ENCODE measurements around the gene ZNF529.

ZNF529 gene

DNA sequence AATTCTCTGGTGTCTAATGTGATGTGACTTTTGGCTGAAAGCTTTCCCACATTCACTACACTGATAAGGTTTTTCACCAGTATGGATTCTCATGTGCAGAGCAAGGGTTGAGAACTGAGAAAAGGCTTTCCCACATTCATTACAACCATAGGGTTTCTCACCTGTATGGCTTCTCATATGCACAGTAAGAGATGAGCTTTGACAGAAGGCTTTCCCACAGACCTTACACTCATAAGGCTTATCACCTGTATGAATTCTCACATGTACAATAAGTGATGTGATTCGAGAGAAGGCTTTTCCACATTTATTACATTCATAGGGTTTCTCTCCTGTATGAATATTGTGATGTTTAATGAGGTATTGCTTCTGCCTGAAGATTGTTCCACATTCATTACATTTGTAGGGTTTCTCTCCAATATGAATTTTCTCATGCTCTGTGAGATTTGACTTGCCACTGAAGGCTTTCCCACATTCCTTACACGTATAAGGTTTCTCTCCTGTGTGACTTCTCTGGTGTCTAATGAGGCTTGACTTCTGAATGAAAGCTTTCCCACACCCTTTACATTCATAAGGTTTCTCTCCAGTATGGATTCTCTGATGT is 59.0 kb downstream of the ZNF529 start:
- no peak for DNase-seq (ENCODE audit: low read depth in 2 of 2)

- no peak for DNase-seq (ENCODE audit: low read depth in 2 of 2)
Measured at GRCh38 chr19:36508325-36508724, 64.8 kb downstream of the ZNF529 start.

GRCh38 chr19:36501973-36502372 is 71.1 kb downstream of the ZNF529 start:
- no peak for DNase-seq (ENCODE audit: low read depth in 2 of 2)

DNA sequence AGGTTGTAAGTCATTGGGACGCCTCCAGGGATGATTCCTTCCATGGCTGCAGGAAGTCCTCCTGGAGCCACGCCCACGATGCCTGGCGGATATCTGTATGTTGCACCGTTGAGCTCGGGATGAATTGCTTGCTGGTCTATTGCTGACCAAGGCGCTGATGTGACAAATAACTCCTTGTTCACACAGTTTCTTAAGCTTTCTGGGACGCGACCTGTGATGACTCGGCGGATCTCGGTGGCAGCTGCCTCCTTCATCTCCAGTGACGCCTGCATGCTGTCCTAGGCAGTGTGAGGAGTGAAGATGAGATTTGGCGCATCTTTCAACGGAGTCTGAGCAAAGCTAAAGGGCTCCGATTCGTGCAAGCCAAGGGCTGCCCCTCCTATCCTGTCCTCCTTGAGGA is 76.1 kb downstream of the ZNF529 start:
- no peak for DNase-seq (ENCODE audit: low read depth in 2 of 2)

Measured in stimulated activated CD4-positive, alpha-beta T cell treated with anti-CD3 and anti-CD28 coated beads, Interleukin-1b, Interleukin-23, amount 100 ng/mL, for 1 hour (primary cell).